SK-N-MC (cell line): ENCODE results near the gene UAP1L1.

Source experiments
- EZH2 ChIP-seq: fragments of 200-600 bp; sonication (generic); IDR thresholded peaks from one replicate; pipeline ENCODE4 v1.6.1; 2017; ENCODE audit warnings: antibody characterized with exemption
- FOXP2 ChIP-seq: optimal IDR thresholded peaks from 2 replicates; pipeline ENCODE3; 2011; ENCODE audit warnings: mild to moderate bottlenecking, moderate library complexity; ENCODE audit not compliant: insufficient read depth; ENCODE audit errors: extremely low read length, control extremely low read depth
- POLR2AphosphoS5 ChIP-seq: IDR thresholded peaks from 2 replicates; pipeline ENCODE4 v1.6.1; 2012; ENCODE audit warnings: mild to moderate bottlenecking, low read depth, low read length, borderline replicate concordance

DNA sequence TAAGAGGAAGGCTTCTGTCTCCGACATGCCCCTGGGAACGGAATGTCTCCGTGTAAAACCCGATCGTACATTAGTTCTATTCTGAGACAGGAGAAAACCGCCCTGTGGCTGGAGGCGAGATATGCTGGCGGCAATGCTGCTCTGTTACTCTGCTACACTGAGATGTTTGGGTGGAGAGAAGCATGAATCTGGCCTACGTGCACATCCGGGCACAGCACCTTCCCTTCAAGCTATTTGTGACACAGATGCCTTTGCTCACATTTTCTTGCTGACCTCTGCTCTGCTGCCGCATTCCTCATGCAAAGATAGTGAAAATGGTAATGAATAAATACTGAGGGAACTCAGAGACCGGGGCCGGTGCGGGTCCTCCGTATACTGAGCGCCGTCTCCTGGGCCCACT lies 39.4 kb downstream of the UAP1L1 start:
- TF ChIP-seq POLR2AphosphoS5 (no peak), EZH2 (no peak), FOXP2 (no peak)
